ENCODE measurements around the gene CNKSR3. TPM values are rescaled to one million over a fixed set of nuclear protein-coding genes. Genes with fewer than 3 reads are reported as not detected.

Gene CNKSR3
- total RNA-seq, 1 donor, result 11.7 TPM

- no peak overlapping the region for H3K4me3 ChIP-seq (ENCODE audit: low read depth, low read length)
- no peak for DNase-seq (ENCODE audit: low read depth)
- TF ChIP-seq, protein P1, sequence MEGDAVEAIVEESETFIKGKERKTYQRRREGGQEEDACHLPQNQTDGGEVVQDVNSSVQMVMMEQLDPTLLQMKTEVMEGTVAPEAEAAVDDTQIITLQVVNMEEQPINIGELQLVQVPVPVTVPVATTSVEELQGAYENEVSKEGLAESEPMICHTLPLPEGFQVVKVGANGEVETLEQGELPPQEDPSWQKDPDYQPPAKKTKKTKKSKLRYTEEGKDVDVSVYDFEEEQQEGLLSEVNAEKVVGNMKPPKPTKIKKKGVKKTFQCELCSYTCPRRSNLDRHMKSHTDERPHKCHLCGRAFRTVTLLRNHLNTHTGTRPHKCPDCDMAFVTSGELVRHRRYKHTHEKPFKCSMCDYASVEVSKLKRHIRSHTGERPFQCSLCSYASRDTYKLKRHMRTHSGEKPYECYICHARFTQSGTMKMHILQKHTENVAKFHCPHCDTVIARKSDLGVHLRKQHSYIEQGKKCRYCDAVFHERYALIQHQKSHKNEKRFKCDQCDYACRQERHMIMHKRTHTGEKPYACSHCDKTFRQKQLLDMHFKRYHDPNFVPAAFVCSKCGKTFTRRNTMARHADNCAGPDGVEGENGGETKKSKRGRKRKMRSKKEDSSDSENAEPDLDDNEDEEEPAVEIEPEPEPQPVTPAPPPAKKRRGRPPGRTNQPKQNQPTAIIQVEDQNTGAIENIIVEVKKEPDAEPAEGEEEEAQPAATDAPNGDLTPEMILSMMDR (IDR thresholded peaks at IDR 0.05; ENCODE audit: insufficient read depth, low read length), result no peak
Measured at GRCh38 chr6:154435400-154435945, 75.0 kb downstream of the CNKSR3 start.

- H3K4me3 ChIP-seq (ENCODE audit: low read depth, low read length), result no peak overlapping the region
- TF ChIP-seq, protein P1 (IDR thresholded peaks at IDR 0.05; ENCODE audit: insufficient read depth, low read length), result no peak
- DNase-seq (ENCODE audit: low read depth), result no peak
Measured at GRCh38 chr6:154434662-154435061, 75.8 kb downstream of the CNKSR3 start.

DNA sequence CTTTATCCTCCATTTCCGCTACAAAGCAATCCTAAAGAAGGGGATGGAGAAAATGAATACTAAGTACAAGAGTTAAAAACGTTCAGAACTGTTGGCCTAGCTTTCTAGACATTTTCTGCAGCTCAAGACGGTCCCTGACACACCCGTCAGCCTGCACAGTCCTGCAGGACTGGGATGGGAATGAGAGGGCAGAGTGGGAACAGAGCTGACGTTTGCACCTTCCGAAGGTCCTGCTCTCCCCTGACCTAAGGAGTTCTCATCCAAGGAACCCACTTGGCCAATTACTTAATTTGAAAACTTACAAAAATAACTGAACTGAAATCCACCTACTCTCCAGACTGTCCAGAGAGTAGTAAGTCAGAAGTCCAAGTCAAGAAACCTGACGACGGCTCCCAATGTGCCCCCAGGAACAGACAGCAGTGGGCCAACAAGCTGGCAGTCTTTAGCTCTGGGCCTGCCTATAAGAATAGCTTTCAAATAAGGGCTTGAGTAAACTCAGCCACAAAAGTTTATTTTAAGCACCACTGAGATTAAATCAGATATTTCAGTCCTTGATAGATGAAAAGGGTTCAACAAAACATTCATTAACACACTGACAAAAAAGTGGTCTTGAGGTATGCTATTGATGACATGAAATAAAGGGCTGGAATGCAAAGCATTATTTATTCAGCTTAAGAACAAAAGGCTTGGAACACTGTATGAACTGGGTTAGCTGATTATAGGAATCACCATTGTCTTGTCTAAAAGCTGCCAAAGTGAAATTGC, 76.8 kb downstream of the CNKSR3 start:
- TF ChIP-seq, protein P1 (IDR thresholded peaks at IDR 0.05; ENCODE audit: insufficient read depth, low read length), result no peak
- DNase-seq (ENCODE audit: low read depth), result peak; percentile 70
- H3K4me3 ChIP-seq (ENCODE audit: low read depth, low read length), result no peak overlapping the region

DNA sequence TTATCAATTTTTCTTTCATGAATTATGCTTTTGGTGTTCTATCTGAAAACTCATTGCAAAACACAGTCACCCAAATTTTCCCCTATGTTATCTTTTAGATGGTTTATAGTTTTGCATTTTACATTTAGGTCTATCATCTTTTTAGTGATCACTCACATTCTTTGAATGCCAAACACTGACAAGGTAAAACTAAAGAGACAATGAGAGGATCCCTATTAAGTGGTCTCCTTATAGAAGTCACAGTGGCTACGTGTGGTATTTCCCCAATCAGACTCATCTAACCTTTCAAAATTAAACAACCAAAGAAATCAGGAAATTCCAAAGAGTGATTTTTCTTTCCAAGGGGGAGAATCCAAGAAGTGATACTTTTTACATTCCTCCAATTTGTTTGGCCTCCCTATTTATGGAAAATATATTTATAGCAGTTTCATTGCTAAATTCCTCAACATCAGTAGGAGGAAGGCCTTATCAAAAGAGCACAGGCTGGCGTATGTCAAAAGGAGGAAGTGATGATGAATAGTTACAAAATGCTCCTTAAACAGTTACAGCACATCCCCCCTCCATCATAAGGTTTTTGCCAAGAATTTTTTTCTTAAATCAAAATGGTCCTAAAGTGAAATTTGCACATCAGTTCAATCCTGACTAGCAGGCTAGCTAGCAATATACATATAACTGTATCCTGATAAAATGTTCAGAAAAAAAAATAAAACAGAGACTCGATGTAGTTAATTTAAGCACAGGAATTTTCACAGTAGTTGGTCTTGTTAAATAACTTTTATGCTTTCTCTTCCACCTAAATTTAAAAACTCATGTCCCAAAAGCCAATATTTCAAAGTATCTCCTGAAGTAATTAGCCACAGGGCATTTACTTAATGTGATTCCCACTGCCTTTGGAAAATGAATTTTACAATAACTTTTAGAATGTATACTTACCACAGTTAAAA, 77.7 kb downstream of the CNKSR3 start:
- DNase-seq (ENCODE audit: low read depth), result peak; percentile 89
- H3K4me3 ChIP-seq (ENCODE audit: low read depth, low read length), result no peak overlapping the region
- TF ChIP-seq, protein P1 (IDR thresholded peaks at IDR 0.05; ENCODE audit: insufficient read depth, low read length), result no peak

GRCh38 chr6:154430481-154430919, 80.0 kb downstream of the CNKSR3 start:
- TF ChIP-seq, protein P1 (IDR thresholded peaks at IDR 0.05; ENCODE audit: insufficient read depth, low read length), result no peak
- no peak for DNase-seq (ENCODE audit: low read depth)
- H3K4me3 ChIP-seq (ENCODE audit: low read depth, low read length), result no peak overlapping the region

DNA sequence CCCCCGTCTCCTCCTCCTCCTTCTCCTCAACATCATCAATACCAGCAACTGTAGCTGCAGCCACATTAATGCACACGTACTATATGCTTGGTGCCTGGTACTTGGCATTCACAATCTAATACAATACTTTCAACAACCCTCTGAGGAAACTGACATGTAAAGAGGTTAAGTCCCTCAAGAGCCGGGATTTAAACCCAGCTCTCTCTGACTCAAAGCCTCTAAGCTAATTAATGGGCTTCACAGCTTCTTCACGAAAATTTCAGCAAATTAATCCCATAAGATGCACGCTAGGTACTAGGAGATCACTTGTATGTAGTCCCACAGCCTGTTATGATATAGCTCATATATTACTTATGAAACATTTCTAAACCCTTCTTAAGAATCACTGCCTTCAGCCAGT, 80.8 kb downstream of the CNKSR3 start:
- DNase-seq (ENCODE audit: low read depth), result no peak
- H3K4me3 ChIP-seq (ENCODE audit: low read depth, low read length), result no peak overlapping the region
- TF ChIP-seq, protein P1 (IDR thresholded peaks at IDR 0.05; ENCODE audit: insufficient read depth, low read length), result no peak
